K562 (cell line): ENCODE measurements around the gene DOCK1.

Experiments used
- CHD2 ChIP-seq: IDR thresholded peaks from 2 replicates; pipeline ENCODE4 v1.6.1; 2011; ENCODE audit warnings: low read depth, low read length
- NR3C1 ChIP-seq: sonication (generic); formaldehyde crosslinking; IDR thresholded peaks from 2 replicates; pipeline ENCODE4 v1.8.1; 2022; ENCODE audit warnings: missing genetic modification reagents
- PHTF2 ChIP-seq: fragments of 250-450 bp; sonication (Bioruptor Pico); IDR thresholded peaks from 2 replicates; pipeline ENCODE4 v1.5.0; 2021; ENCODE audit warnings: mild to moderate bottlenecking
- RFX5 ChIP-seq: IDR thresholded peaks from 2 replicates; pipeline ENCODE4 v1.6.1; 2011; ENCODE audit warnings: low read depth, mild to moderate bottlenecking, improper control_type of control experiment, low read length
- ZBED1 ChIP-seq: IDR thresholded peaks from 2 replicates; pipeline ENCODE4 v1.6.1; 2014
- ZNF436 ChIP-seq: fragments of 250-450, 450-650 bp; sonication (Bioruptor Pico); formaldehyde crosslinking; IDR thresholded peaks from 2 replicates; pipeline ENCODE4 v1.7.0; 2020; ENCODE audit warnings: mild to moderate bottlenecking
- TF ChIP-seq, protein P1 (sequence below), 2 experiments: fragments of 200-800 bp in 1 of 2; sonication (Bioruptor generic) in 1 of 2; sonication (generic) in 1 of 2; formaldehyde crosslinking in 1 of 2; IDR thresholded peaks in 1 of 2; conservative IDR thresholded peaks in 1 of 2; 2 replicates each; pipeline versions ENCODE4 v1.5.0 to v1.6.1; 2016 to 2020; ENCODE audit warnings: missing compliant biosample characterization in 1 of 2, missing genetic modification characterization in 1 of 2, missing genetic modification reagents in 1 of 2

DNA sequence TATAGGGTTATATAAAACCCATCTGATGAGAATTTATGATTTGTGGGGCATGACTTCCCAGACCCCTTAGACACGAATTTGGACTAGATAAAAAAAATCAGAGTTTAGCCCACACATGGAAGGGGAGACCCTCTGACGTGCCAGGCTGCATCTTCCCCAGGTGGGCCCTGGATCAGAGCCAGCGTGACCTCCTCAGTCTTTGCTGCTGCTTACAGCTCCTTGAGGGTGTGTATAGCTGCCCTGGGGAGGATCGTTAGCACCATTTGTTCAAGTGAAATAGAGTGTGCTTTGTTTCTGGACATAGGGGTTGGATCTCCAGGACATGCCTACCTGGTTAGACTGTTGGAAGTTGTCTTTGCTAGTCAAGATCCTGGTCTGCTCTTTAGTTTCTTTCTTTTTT lies 54.2 kb downstream of the DOCK1 start:
- no peak for TF ChIP-seq CHD2
- TF ChIP-seq ZBED1: no peak
- TF ChIP-seq ZNF436 (CRISPR knock-in tag): no peak
- no peak for TF ChIP-seq PHTF2 (CRISPR knock-in tag)
- TF ChIP-seq, protein P1, sequence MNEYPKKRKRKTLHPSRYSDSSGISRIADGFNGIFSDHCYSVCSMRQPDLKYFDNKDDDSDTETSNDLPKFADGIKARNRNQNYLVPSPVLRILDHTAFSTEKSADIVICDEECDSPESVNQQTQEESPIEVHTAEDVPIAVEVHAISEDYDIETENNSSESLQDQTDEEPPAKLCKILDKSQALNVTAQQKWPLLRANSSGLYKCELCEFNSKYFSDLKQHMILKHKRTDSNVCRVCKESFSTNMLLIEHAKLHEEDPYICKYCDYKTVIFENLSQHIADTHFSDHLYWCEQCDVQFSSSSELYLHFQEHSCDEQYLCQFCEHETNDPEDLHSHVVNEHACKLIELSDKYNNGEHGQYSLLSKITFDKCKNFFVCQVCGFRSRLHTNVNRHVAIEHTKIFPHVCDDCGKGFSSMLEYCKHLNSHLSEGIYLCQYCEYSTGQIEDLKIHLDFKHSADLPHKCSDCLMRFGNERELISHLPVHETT (CRISPR knock-in tag; conservative IDR thresholded peaks at IDR 0.05 in 1 of 2, IDR thresholded peaks at IDR 0.05 in 1 of 2): no peak
- TF ChIP-seq RFX5: no peak
- TF ChIP-seq NR3C1 (CRISPR knock-in tag): no peak
